AG09309 (cell line): ENCODE measurements around the gene HSFY2.
"Not testable (repeated sequence)": the region's sequence is repeated elsewhere in the genome, so short reads cannot be mapped to it uniquely, and the experiment has no call there.

Experiments
- DNase-seq: peaks from one replicate; pipeline ENCODE4 v3.0.0-alpha.2; 2010; ENCODE audit warnings: low read depth
- H3K4me3 ChIP-seq: 2 replicates; pipeline ENCODE4 v1.5.1; 2011; ENCODE audit warnings: mild to moderate bottlenecking, low read depth, low read length, moderate library complexity; ENCODE audit not compliant: control insufficient read depth

Gene HSFY2, protein sequence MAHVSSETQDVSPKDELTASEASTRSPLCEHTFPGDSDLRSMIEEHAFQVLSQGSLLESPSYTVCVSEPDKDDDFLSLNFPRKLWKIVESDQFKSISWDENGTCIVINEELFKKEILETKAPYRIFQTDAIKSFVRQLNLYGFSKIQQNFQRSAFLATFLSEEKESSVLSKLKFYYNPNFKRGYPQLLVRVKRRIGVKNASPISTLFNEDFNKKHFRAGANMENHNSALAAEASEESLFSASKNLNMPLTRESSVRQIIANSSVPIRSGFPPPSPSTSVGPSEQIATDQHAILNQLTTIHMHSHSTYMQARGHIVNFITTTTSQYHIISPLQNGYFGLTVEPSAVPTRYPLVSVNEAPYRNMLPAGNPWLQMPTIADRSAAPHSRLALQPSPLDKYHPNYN

DNA sequence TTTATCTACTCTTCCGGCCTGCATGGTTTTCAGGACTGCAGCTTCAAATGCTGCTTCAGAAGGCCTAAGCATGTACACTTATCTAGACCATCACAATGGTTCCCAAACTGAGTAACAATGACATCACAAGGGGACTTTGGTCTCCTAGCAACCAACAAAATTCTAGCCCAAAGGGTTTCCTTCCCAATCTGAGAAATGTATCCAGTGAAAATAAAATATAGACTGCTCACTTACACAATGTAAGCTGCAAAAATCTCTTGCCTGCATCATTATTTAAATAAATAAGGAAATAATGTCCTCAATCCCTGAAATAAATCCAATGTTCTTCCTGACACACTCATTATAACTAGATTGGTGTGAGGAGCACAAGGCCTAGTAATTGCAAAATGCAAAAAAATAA is at the start of gene HSFY2:
HSFY2 (minus strand) TSS at position 101 of the 400 bp plus-strand sequence. CDS start 117 bp downstream, outside the sequence.
- DNase-seq, result not testable (repeated sequence)

DNA sequence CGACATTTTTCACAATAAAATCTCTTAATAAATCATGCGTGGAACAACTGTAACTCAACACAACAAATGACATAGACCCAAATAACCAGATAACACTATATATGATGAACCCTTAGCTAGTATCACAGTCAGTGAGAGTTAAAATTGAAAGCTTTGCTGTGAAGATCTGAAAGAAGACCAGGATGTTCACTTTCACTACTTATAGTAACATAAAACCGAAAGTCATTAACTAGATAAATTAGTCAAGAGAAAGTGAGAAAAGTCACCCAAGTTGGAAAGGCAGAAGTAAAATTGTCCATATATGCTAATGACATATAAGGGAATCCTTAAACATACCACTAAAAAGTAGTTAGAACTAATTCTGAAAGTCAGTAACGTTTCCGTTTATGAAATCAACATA is 42.2 kb upstream of the HSFY2 start:
- not testable (repeated sequence) for H3K4me3 ChIP-seq, DNase-seq

More for the DNA sequence above, at the start of gene HSFY2:
- H3K4me3 ChIP-seq, result not testable (repeated sequence)

DNA sequence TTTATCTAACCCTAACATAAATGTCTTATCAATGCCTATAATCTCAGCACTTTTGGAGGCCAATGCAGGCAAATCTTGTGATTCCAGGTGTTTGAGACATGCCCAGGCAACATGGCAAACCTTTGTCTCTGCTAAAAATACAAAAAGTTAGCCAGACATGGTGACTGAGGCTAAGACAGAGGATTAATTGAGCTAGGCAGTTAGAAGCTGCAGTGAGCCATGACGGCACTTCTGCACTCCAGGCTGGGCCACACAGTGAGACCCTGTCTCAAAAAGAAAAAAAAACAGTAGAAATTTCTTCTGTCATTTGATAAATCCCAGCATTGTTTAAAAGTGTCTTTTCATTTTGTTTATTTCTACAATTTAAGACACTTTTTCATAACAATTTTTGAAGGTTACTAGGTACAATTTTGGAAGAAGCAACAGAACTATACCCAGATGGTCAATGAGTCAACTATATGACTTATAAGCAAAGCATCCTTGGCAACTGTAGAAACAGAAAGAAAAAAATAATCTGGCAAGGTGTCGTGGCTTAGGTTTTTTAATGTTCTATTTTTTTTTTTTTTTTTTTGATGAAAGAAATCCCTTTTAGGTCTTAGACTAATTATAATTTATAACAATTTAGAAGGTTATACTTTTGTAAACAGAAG is 15.3 kb upstream of the HSFY2 start:
- not testable (repeated sequence) for H3K4me3 ChIP-seq, DNase-seq

GRCh38 chrY:18754077-18754476 is 19.5 kb downstream of the HSFY2 start:
- not testable (repeated sequence) for DNase-seq, H3K4me3 ChIP-seq

- H3K4me3 ChIP-seq, DNase-seq: not testable (repeated sequence)
These were observed 20.3 kb downstream of the HSFY2 start for GRCh38 chrY:18753133-18753815.

- not testable (repeated sequence) for H3K4me3 ChIP-seq, DNase-seq
These were observed 49.8 kb downstream of the HSFY2 start for GRCh38 chrY:18723714-18724113.
